Endothelial cell of umbilical vein (primary cell): ENCODE data around the gene RPRD2.
A peak's percentile ranks its signal among the peaks of the same experiment; 100 is the strongest.

Source experiments
- CTCF ChIP-seq, 2 donors: IDR thresholded peaks; 1 replicate in 1 of 2; 2 replicates in 1 of 2; pipeline ENCODE4 v1.5.1; 2011; ENCODE audit warnings: low read length in 2 of 2, mild to moderate bottlenecking in 2 of 2, moderate library complexity in 2 of 2, control low read depth in 1 of 2, inconsistent platforms in 1 of 2, low read depth in 1 of 2; ENCODE audit not compliant: insufficient read depth in 1 of 2; ENCODE audit errors: extremely low read depth in 1 of 2
- POLR2AphosphoS5 ChIP-seq: IDR thresholded peaks from 2 replicates; pipeline ENCODE4 v1.6.1; 2012; ENCODE audit warnings: low read depth, mild to moderate bottlenecking, control low read depth, low read length, moderate library complexity; ENCODE audit not compliant: insufficient read depth

- TF ChIP-seq CTCF (IDR thresholded peaks at IDR 0.05; ENCODE audit: extremely low read depth in 1 of 2, insufficient read depth in 1 of 2, low read depth in 1 of 2, low read length in 2 of 2) (peak; percentile 69 to 71), POLR2AphosphoS5 (no peak)
These were observed 100.5 kb downstream of the RPRD2 start for GRCh38 chr1:150464422-150464826.
